GM12864 (cell line): ENCODE results near the gene PPP1R2B.
"Not testable (repeated sequence)": the region's sequence is repeated elsewhere in the genome, so short reads cannot be mapped to it uniquely, and the experiment has no call there.

Experiments used
- DNase-seq: peaks from one replicate; pipeline ENCODE4 v3.0.0-alpha.2; 2011; ENCODE audit warnings: low read depth
- H3K4me3 ChIP-seq: 2 replicates; pipeline ENCODE4 v1.5.1; 2011; ENCODE audit warnings: mild to moderate bottlenecking, low read depth, low read length, control low read depth
- TF ChIP-seq, protein P1 (sequence below): IDR thresholded peaks from 2 replicates; pipeline ENCODE4 v1.5.1; 2011; ENCODE audit warnings: low read depth, mild to moderate bottlenecking, moderate library complexity, low read length, control low read depth, inconsistent platforms; ENCODE audit errors: missing control alignments

The PPP1R2B gene

DNA sequence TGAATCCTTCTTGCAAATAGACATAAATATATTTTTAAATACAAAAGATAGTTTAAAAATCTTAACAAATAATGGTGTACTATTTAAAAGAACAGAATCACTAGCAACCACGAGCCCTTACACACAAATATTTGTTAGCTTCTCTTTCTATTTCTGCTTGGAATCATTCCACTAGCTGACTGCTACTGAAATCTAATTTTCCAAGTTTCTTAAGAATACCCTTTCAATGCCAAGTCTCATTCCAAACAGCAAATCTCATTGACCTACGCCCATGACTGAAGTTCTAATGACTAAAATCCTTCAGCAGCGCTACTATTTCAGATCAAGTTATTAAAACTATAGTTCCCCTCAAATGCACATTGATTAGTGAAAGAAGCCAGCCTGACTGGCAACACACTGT is 13.2 kb upstream of the PPP1R2B start:
- TF ChIP-seq, protein P1, sequence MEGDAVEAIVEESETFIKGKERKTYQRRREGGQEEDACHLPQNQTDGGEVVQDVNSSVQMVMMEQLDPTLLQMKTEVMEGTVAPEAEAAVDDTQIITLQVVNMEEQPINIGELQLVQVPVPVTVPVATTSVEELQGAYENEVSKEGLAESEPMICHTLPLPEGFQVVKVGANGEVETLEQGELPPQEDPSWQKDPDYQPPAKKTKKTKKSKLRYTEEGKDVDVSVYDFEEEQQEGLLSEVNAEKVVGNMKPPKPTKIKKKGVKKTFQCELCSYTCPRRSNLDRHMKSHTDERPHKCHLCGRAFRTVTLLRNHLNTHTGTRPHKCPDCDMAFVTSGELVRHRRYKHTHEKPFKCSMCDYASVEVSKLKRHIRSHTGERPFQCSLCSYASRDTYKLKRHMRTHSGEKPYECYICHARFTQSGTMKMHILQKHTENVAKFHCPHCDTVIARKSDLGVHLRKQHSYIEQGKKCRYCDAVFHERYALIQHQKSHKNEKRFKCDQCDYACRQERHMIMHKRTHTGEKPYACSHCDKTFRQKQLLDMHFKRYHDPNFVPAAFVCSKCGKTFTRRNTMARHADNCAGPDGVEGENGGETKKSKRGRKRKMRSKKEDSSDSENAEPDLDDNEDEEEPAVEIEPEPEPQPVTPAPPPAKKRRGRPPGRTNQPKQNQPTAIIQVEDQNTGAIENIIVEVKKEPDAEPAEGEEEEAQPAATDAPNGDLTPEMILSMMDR, result no peak
- no peak overlapping the region for H3K4me3 ChIP-seq
- no peak for DNase-seq

DNA sequence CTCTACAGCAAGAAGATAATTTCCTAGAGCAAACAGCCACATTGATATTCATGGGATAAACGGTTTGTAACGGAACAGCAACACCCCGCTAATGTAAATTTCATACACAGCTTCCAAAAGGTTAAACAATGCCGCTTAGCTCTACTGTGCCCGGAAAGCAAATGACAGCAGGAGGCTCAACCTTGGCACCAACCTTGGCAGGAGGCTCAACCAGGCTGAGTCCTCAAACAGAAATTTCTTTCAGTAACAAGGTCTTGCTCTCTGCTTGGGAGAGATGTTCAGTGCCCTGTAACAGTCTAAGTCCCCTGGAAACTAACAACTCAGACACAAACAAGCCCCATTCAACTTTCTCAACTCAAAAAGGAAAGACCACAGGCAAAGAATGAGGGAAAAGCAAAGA is 11.1 kb upstream of the PPP1R2B start:
- DNase-seq, result no peak
- TF ChIP-seq, protein P1, result no peak

DNA sequence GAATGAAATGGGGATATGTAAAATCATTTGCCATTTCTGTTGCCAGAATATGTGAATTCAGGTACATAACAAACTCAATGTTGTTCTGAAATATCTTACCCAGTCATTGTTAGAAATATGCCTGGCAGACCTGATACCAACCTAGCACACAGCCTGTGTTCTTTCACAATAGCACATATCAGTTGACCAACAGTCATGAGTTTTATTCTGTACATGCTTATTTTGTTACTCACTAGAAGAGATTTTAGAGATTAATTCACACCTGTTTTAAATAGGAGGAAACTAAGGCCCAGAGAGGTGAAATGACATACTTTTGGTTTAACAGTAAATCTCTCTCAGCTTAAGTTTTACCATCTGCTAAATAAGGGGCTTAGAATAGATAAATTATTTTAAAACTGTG is 8.4 kb upstream of the PPP1R2B start:
- no peak for DNase-seq
- no peak overlapping the region for H3K4me3 ChIP-seq
- TF ChIP-seq, protein P1, result no peak

More for the DNA sequence above, 11.1 kb upstream of the PPP1R2B start:
- no peak overlapping the region for H3K4me3 ChIP-seq

DNA sequence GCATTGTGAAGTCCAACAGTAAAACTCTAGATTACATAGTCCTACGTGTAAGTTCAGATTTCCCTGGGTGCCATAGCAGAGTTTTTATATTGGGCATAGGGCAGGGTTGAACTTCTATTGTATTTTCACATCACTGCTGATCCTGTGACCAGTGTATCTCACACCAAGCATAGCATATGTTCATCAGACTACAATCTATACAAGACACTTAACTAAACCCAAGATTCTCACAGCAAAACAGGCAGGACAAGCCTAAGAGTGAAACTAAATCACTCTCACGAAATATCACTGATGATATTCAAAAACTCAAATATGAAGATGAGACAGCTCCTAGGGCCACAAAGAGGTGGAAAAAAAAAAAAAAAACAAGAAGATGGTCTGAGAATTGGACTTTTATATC is 3.2 kb upstream of the PPP1R2B start:
- TF ChIP-seq, protein P1, result no peak
- DNase-seq, result no peak
- no peak overlapping the region for H3K4me3 ChIP-seq

DNA sequence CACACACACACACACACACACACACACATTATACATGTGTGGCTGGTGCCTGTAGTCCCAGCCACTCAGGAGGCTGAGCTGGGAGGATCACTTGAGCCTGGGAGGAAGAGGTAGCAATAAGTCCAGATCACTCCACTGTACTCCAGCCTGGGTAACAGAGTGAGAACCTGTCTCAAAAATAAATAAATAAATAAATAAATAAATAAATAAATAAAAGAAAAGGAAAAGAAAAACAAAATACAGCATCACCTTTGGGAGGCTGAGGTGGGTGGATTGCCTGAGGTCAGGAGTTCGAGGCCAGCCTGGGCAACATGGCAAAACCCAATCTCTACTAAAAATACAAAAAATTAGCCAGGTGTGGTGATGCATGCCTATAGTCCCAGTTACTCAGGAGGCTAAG is 1.6 kb upstream of the PPP1R2B start:
- not testable (repeated sequence) for H3K4me3 ChIP-seq, DNase-seq

DNA sequence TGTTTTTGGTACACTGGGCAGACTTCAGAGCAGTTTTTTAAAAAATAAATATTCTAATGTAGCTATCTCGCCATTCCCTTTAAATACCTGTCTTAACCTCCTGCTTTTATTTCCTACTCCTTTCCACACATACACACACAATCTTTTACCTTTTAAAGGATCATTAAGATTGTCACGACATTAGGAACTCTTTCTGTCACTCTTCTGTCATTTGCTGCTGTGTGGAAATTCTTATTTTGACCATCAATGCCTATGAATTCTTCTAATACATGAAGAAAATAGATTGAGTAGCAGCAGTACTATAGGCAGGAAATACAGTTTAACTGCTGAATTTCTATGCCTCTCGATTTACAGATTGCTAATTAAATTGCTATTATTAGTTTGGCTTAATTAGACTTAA is 1.8 kb downstream of the PPP1R2B start:
- no peak for DNase-seq
- TF ChIP-seq, protein P1, result no peak
- H3K4me3 ChIP-seq, result no peak overlapping the region

DNA sequence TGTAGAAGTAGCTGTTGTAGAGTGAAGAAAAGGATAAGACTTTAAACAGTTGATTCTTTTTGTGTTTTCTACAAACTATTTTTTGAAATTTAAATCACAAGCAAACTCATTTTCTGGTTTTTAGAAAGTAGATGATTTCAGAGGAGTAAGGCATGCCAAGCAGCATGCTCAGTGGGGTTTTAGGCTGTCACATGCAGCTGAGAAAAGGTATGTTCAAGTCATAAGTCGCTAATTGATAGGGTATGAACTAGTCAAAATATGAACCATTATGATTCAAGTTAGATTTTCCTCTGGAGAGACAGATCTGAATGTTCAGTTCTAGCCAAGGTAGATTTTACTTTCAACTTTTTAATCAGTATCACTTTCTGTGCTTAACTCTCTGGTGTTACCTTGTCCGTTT is 3.0 kb downstream of the PPP1R2B start:
- not testable (repeated sequence) for H3K4me3 ChIP-seq, DNase-seq

DNA sequence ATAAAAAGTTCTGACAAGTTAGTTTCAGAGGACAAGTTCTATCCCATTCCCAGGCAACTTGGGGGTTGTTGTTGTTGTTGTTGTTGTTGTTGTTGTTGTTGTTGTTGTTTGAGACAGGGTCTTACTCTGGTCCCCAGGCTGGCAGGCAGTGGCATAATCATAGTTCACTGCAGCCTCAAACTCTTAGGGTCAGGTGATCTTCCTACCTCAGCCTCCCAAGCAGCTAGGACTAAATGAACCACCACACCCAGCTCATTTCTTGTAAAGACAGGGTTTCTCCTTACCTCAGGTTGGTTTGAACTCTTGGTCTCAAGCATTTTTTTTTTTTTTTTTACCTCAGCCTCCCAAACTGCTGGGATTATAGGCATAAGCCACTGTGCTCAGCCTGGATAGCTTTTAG is 15.3 kb downstream of the PPP1R2B start:
- TF ChIP-seq, protein P1, result no peak
- H3K4me3 ChIP-seq, result no peak overlapping the region
- no peak for DNase-seq
